PC-3 (cell line): ENCODE results near the gene DNAH2. TPM values are rescaled to one million over a fixed set of nuclear protein-coding genes. Genes with fewer than 3 reads are reported as not detected.

Source experiments
- ATAC-seq: fragments of 200-7000 bp; cut with Tn5 transposase; 2 replicates; pipeline ENCODE4 v1.9.1; 2020; ENCODE audit warnings: mild to moderate bottlenecking, moderate library complexity
- BruUV-seq: library from RNA; stranded (reverse); fragments of 400-500 nt; replicated peaks from 2 replicates; lab custom pipeline; 2021; lab: Mats Ljungman, UMichigan
- CTCF ChIA-PET: fragments of 300-600 bp; sonication (Branson Sonifier 250); formaldehyde crosslinking; loops from one replicate; lab custom pipeline; 2022; ENCODE audit warnings: antibody characterized with exemption; lab: Charles Lee
- POLR2A ChIA-PET: fragments of 300-600 bp; sonication (Branson Sonifier 250); formaldehyde crosslinking; loops from one replicate; lab custom pipeline; 2022; ENCODE audit warnings: antibody characterized with exemption; ENCODE audit not compliant: unreplicated experiment; lab: Charles Lee
- DNase-seq: peaks from one replicate; pipeline ENCODE4 v3.0.0-alpha.2; 2015
- H2AFZ ChIP-seq: fragments of 300-600 bp; sonication (generic); 2 replicates; pipeline ENCODE4 v1.6.0; 2016; ENCODE audit warnings: antibody characterized with exemption, low read length
- H3F3A ChIP-seq: fragments of 300-600 bp; sonication (generic); one replicate; pipeline ENCODE4 v1.6.0; 2017; ENCODE audit warnings: antibody characterized with exemption, low read length, control low read depth, mild to moderate bottlenecking; ENCODE audit not compliant: unreplicated experiment
- H3K27ac ChIP-seq: fragments of 300-600 bp; sonication (generic); 2 replicates; pipeline ENCODE4 v1.5.1; 2016; ENCODE audit warnings: mild to moderate bottlenecking, low read length
- H3K27me3 ChIP-seq: fragments of 300-600 bp; sonication (generic); 2 replicates; pipeline ENCODE4 v1.6.1; 2016; ENCODE audit warnings: low read length, mixed read lengths
- H3K36me3 ChIP-seq: fragments of 300-600 bp; sonication (generic); 2 replicates; pipeline ENCODE4 v1.6.1; 2016; ENCODE audit warnings: low read depth, mixed run types, low read length, mixed read lengths
- H3K4me1 ChIP-seq: fragments of 300-600 bp; sonication (generic); 2 replicates; pipeline ENCODE4 v1.5.1; 2016; ENCODE audit warnings: low read length; ENCODE audit not compliant: insufficient read depth
- H3K4me2 ChIP-seq: fragments of 300-600 bp; sonication (generic); 2 replicates; pipeline ENCODE4 v1.6.0; 2016; ENCODE audit warnings: low read length
- H3K4me3 ChIP-seq: fragments of 300-600 bp; sonication (generic); 2 replicates; pipeline ENCODE4 v1.5.1; 2016; ENCODE audit warnings: mild to moderate bottlenecking, low read length, mixed read lengths
- H3K79me2 ChIP-seq: fragments of 300-600 bp; sonication (generic); 2 replicates; pipeline ENCODE4 v1.6.1; 2017; ENCODE audit warnings: low read length, mixed read lengths
- H3K9ac ChIP-seq: fragments of 300-600 bp; sonication (generic); 2 replicates; pipeline ENCODE4 v1.6.0; 2016; ENCODE audit warnings: mild to moderate bottlenecking, low read length
- H3K9me2 ChIP-seq: fragments of 300-600 bp; sonication (generic); replicated peaks from 2 replicates; pipeline ENCODE4 v1.6.1; 2016; ENCODE audit warnings: mixed run types, low read length, mixed read lengths
- H3K9me3 ChIP-seq: fragments of 300-600 bp; sonication (generic); 2 replicates; pipeline ENCODE4 v1.6.1; 2016; ENCODE audit warnings: low read length, mixed read lengths
- H4K20me1 ChIP-seq: fragments of 300-600 bp; sonication (generic); 2 replicates; pipeline ENCODE4 v1.6.1; 2016; ENCODE audit warnings: low read length, mixed read lengths
- EZH2 ChIP-seq: fragments of 300-600 bp; sonication (generic); IDR thresholded peaks from one replicate; pipeline ENCODE4 v1.6.1; 2017; ENCODE audit warnings: antibody characterized with exemption, mild to moderate bottlenecking, low read length; ENCODE audit not compliant: unreplicated experiment
- EZH2phosphoT487 ChIP-seq: fragments of 300-600 bp; sonication (generic); IDR thresholded peaks from 2 replicates; pipeline ENCODE4 v1.6.1; 2018; ENCODE audit warnings: mild to moderate bottlenecking, antibody characterized with exemption, low read length, borderline replicate concordance
- intact Hi-C: fragments of 100-400 bp; cut with micrococcal nuclease; formaldehyde crosslinking; loops from 2 replicates; pipeline ENCODE4 v1.9.0; 2023
- total RNA-seq: library from RNA; depleted of rRNA; stranded (reverse); fragments of >200 nt; gene quantifications from 2 replicates; pipeline ENCODE4 v1.2.3, GENCODE V29; 2014
- TF ChIP-seq, protein P1 (sequence below): fragments of 300-600 bp; sonication (generic); conservative IDR thresholded peaks from 2 replicates; pipeline ENCODE4 v1.5.1; 2017; ENCODE audit warnings: antibody characterized with exemption, low read depth, mild to moderate bottlenecking, low read length

DNAH2 gene
- total RNA-seq, 1 experiment from 2014 or later: 0.62 TPM

DNA sequence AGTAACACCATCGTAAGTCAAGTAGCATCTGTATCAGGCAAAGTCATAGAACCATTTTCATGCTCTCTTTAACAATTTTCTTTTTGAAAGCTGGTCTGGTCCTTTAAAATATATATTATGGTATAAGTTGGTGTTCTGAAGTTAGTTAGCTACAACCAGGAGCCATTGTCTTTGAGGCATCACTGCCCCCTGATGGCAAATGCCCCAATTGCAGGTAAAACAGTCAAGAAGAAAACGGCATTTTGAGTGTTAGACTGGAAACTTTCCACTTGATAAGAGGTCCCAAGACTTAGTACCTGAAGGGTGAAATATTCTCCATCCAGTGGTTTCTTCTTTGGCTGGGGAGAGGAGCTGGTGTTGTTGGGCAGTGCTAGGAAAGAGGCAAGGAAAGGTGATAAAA lies 44.3 kb upstream of the DNAH2 start:
- Histone ChIP-seq H3K27ac (no peak overlapping the region), H2AFZ (no peak overlapping the region), H3K9ac (no peak overlapping the region), H3K27me3 (no peaks in the 10 kb centered on the region), H3K4me3 (no peak overlapping the region), H3K4me2 (no peak overlapping the region), H3K9me2 (no peaks in the 10 kb centered on the region), H4K20me1 (no peaks in the 10 kb centered on the region), H3F3A (no peaks in the 10 kb centered on the region), H3K79me2 (no peaks in the 10 kb centered on the region), H3K36me3 (peaks cover 12% of the 10 kb centered on the region), H3K4me1 (no peaks in the 10 kb centered on the region), H3K9me3 (no peaks in the 10 kb centered on the region)
- POLR2A ChIA-PET: no interaction called here
- ATAC-seq (no peak), DNase-seq (peak; percentile 59)
- intact Hi-C loops: no loop called here
- TSS peak; percentile 13 for BruUV-seq
- CTCF ChIA-PET: interaction anchor here (0.5 to 1.0 kb wide), 3 partner anchors 15 to 41 kb away, joined by 3 to 6 read pairs (median 5); no protein-coding TSS in a partner anchor
- TF ChIP-seq EZH2phosphoT487 (no peak), EZH2 (no peak)
- TF ChIP-seq, protein P1, sequence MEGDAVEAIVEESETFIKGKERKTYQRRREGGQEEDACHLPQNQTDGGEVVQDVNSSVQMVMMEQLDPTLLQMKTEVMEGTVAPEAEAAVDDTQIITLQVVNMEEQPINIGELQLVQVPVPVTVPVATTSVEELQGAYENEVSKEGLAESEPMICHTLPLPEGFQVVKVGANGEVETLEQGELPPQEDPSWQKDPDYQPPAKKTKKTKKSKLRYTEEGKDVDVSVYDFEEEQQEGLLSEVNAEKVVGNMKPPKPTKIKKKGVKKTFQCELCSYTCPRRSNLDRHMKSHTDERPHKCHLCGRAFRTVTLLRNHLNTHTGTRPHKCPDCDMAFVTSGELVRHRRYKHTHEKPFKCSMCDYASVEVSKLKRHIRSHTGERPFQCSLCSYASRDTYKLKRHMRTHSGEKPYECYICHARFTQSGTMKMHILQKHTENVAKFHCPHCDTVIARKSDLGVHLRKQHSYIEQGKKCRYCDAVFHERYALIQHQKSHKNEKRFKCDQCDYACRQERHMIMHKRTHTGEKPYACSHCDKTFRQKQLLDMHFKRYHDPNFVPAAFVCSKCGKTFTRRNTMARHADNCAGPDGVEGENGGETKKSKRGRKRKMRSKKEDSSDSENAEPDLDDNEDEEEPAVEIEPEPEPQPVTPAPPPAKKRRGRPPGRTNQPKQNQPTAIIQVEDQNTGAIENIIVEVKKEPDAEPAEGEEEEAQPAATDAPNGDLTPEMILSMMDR: peak; percentile 68

DNA sequence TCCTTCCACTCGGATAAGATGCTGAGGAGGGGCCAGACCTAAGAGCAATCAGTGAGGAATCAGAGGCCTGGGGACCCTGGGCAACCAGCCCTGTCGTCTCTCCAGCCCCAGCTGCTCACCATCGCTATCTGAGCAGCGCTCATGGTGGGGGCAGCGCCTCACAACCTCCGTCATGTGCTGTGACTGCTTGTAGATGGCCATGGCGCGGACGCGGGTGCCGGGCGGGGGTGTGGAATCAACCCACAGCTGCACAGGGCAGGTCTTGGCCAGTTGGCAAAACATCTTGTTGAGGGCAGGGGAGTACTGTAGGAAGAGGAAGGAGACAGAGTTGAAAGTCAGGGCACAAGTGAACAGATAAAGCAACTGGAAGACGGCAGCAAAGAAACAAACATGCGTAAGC lies 42.6 kb upstream of the DNAH2 start:
- ChIA-PET POLR2A (no interaction called here), CTCF (no interaction called here)
- Histone ChIP-seq H4K20me1 (no peaks in the 10 kb centered on the region), H3K9ac (no peak overlapping the region), H3K27ac (no peak overlapping the region), H2AFZ (no peak overlapping the region), H3K9me2 (no peaks in the 10 kb centered on the region), H3K36me3 (peaks cover 12% of the 10 kb centered on the region), H3F3A (no peaks in the 10 kb centered on the region), H3K27me3 (no peaks in the 10 kb centered on the region), H3K4me2 (no peak overlapping the region), H3K79me2 (no peaks in the 10 kb centered on the region), H3K9me3 (no peaks in the 10 kb centered on the region), H3K4me3 (no peak overlapping the region), H3K4me1 (no peaks in the 10 kb centered on the region)
- TF ChIP-seq, protein P1: no peak
- no peak for TF ChIP-seq EZH2
- TF ChIP-seq EZH2phosphoT487: no peak
- DNase-seq: no peak
- BruUV-seq: no TSS peak
- intact Hi-C loops: no loop called here
- no peak for ATAC-seq

DNA sequence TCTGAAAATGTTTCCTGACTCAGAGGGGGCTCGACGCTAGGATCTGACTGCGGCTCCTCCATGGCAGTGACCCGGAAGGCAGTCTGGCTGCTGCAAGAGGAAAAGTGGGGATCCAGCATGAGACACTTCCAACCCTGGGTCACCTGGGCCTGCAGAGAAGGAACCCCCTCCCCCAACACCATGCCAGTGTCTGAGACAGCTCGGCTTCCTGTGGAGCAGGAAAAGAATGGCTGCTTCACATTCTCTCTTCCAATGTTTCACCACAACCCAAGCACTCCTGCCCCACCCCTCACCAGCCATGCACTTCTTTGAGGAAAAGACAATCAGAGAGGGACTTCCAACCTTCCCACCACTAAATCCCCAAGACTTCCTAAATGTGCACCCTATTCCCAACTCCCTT lies 41.0 kb upstream of the DNAH2 start:
- ChIA-PET CTCF (no interaction called here), POLR2A (no interaction called here)
- H3K9ac ChIP-seq: no peak overlapping the region
- no peaks in the 10 kb centered on the region for H3F3A ChIP-seq
- no peaks in the 10 kb centered on the region for H4K20me1 ChIP-seq
- H3K4me2 ChIP-seq: no peak overlapping the region
- H3K9me2 ChIP-seq: no peaks in the 10 kb centered on the region
- intact Hi-C loops: no loop called here
- no peak overlapping the region for H2AFZ ChIP-seq
- ATAC-seq (no peak), DNase-seq (no peak)
- H3K36me3 ChIP-seq: peaks cover 12% of the 10 kb centered on the region
- no peaks in the 10 kb centered on the region for H3K9me3 ChIP-seq
- no peak overlapping the region for H3K27ac ChIP-seq
- H3K27me3 ChIP-seq: no peaks in the 10 kb centered on the region
- H3K4me1 ChIP-seq: no peaks in the 10 kb centered on the region
- no TSS peak for BruUV-seq
- H3K79me2 ChIP-seq: no peaks in the 10 kb centered on the region
- TF ChIP-seq EZH2 (no peak), EZH2phosphoT487 (no peak)
- TF ChIP-seq, protein P1: no peak
- no peak overlapping the region for H3K4me3 ChIP-seq
